ENCODE results near the gene SIGLEC10.
A peak's percentile ranks its signal among the peaks of the same experiment; 100 is the strongest.
"Not testable (repeated sequence)": the region's sequence is repeated elsewhere in the genome, so short reads cannot be mapped to it uniquely, and the experiment has no call there.

Gene SIGLEC10

GRCh38 chr19:51434456-51434855 lies 17.0 kb upstream of the SIGLEC10 start:
- FAIRE-seq (no peak), DNase-seq (ENCODE audit: insufficient read length, low spot score) (no peak)
- TF ChIP-seq CTCF (IDR thresholded peaks at IDR 0.05; ENCODE audit: insufficient read depth, missing control alignments), result no peak

- FAIRE-seq, result no peak
- DNase-seq (ENCODE audit: insufficient read length, low spot score), result no peak
- TF ChIP-seq CTCF (IDR thresholded peaks at IDR 0.05; ENCODE audit: insufficient read depth, missing control alignments), result no peak
Observed at GRCh38 chr19:51433043-51433442, 15.6 kb upstream of the SIGLEC10 start.

- TF ChIP-seq CTCF (IDR thresholded peaks at IDR 0.05; ENCODE audit: insufficient read depth, missing control alignments), result no peak
- FAIRE-seq (no peak), DNase-seq (ENCODE audit: insufficient read length, low spot score) (no peak)
Observed at GRCh38 chr19:51431124-51431523, 13.7 kb upstream of the SIGLEC10 start.

- DNase-seq (ENCODE audit: insufficient read length, low spot score) (no peak), FAIRE-seq (no peak)
- no peak for TF ChIP-seq CTCF (IDR thresholded peaks at IDR 0.05; ENCODE audit: insufficient read depth, missing control alignments)
Observed at GRCh38 chr19:51430221-51430620, 12.8 kb upstream of the SIGLEC10 start.

- FAIRE-seq (no peak), DNase-seq (ENCODE audit: insufficient read length, low spot score) (no peak)
- no peak for TF ChIP-seq CTCF (IDR thresholded peaks at IDR 0.05; ENCODE audit: insufficient read depth, missing control alignments)
Observed at GRCh38 chr19:51427201-51427600, 9.8 kb upstream of the SIGLEC10 start.

GRCh38 chr19:51422053-51422448 lies 4.6 kb upstream of the SIGLEC10 start:
- FAIRE-seq, result no peak
- peak; percentile 55 for DNase-seq (ENCODE audit: insufficient read length, low spot score)
- TF ChIP-seq CTCF (IDR thresholded peaks at IDR 0.05; ENCODE audit: insufficient read depth, missing control alignments), result peak; percentile 74

GRCh38 chr19:51421229-51422052 lies 4.0 kb upstream of the SIGLEC10 start:
- FAIRE-seq (no peak), DNase-seq (ENCODE audit: insufficient read length, low spot score) (no peak)
- TF ChIP-seq CTCF (IDR thresholded peaks at IDR 0.05; ENCODE audit: insufficient read depth, missing control alignments), result no peak

GRCh38 chr19:51420511-51420910 lies 3.1 kb upstream of the SIGLEC10 start:
- DNase-seq (ENCODE audit: insufficient read length, low spot score); FAIRE-seq: not testable (repeated sequence)

Data from D721Med (cell line).